Stimulated activated naive CD4-positive, alpha-beta T cell treated with Interleukin-2 at 50 U/mL for 16 hours (primary cell): ENCODE results near the gene BRINP3.
"Not testable (repeated sequence)": the region's sequence is repeated elsewhere in the genome, so short reads cannot be mapped to it uniquely, and the experiment has no call there.

Experiments used
- DNase-seq: peaks from one replicate; lab custom pipeline; 2025; lab: John Stamatoyannopoulos, UW

Gene BRINP3

GRCh38 chr1:190477762-190478148 lies at the start of gene BRINP3:
BRINP3 (minus strand) TSS chr1:190477864.
- DNase-seq, result no peak

DNA sequence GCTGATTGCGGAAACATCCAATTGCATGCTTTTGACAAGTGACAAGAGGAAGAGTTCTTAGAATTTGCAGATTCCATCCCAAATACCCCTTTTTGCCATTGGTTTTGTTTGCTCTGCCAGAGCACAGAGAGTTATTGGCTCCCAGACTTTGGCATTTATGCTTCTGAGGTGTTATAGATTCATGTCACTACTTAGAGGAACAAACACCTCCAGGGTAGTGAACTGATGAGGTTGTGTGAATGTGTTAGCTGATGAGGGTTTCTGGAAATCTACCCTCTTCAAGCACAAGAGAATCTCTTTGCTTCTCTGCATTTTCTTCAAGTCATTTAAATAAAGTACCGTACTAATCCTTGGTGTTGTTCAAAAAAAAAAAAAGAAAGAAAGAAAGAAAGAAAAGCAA lies 33.9 kb upstream of the BRINP3 start:
- DNase-seq, result no peak

DNA sequence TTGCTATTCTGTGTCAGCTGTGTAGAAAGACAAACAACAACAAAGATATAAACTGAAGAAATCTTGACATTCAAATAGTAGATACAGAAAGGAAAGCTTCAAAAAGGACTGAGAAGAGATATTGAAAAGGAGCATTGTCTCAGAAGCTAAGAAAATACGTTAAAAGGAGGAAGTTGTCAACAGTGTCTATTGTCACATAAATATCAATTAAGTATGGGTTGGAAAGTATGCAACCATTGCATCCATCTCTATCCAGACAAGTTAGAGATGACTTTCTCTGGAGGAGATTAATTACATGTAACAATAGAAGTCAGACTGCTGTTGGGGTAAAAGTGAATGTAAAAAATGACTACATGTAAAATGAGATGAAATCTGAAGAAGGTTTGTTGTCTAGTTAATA lies 29.7 kb upstream of the BRINP3 start:
- no peak for DNase-seq

DNA sequence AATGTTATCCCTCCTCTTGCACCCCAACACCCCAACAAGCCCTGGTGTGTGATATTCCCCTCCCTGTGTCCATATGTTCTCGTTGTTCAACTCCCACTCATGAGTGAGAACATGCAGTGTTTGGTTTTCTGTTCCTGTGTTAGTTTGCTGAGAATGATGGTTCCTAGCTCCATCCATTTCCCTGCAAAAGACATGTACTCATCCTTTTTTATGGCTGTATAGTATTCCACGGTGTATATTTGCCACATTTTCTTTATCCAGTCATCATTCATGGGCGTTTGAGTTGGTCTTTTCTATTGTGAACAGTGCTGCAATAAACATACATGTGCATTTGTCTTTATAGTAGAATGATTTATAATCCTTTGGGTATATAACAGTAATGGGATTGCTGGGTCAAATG lies 26.9 kb upstream of the BRINP3 start:
- not testable (repeated sequence) for DNase-seq

GRCh38 chr1:190497565-190497964 lies 19.9 kb upstream of the BRINP3 start:
- no peak for DNase-seq

DNA sequence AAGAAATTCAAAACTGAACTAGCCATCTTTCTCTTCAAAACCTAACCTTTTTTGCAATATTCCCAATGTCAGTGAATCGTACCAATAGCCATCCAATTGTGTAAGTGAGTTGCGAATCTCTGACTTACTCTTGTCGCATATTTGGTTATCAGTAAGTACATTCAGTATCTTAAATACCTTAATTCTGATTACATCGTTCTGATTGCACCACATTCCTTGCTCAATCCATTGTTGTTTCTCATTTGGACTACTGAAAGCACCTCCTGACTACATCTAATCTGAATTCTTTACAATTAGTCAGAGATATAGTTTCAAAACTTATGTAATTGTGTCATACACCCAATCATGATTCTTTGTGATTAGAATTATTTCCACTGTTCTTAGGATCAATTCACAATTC lies 16.8 kb upstream of the BRINP3 start:
- no peak for DNase-seq

- no peak for DNase-seq
Observed at GRCh38 chr1:190491404-190491803, 13.7 kb upstream of the BRINP3 start.

- DNase-seq, result no peak
Observed at GRCh38 chr1:190484045-190484444, 6.4 kb upstream of the BRINP3 start.

DNA sequence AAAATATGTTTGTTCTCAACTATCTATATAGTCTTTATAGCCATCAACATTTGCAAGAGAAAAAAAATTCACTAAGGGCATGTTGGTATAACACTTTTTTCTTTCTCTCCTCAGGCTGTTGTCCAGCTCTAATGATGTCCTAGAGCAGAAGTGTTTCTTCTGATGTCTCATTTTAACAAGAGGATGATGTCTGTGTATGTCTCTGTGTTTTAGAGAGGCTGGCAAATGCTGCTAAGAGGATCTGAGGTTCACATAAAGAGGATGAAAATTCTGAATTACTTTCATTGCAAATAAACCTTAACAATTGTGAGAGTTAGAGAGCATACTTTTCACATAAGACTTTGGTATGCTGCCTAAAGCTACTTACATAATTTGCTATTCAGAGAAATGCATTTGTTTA lies 2.6 kb upstream of the BRINP3 start:
- no peak for DNase-seq

DNA sequence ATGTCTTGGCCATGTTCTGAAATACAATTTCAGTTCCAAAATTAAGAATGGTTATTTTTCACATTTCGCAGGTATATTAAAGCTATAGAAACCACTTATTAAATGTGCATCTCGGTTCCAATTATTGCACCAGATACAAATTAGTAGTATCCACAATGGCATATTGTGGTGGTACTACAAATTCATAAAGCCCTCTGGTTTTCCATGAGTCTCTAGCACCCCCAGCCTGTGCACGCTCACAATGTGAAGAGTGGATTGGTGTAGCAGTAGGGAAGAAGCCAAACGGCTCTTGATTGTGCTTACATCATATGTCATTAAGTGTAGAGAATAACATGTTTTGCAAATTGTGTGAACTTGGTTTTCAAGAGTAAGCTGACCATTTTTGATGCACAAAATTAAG lies 1.9 kb upstream of the BRINP3 start:
- DNase-seq, result no peak

- no peak for DNase-seq
Observed at GRCh38 chr1:190479050-190479397, 1.4 kb upstream of the BRINP3 start.

DNA sequence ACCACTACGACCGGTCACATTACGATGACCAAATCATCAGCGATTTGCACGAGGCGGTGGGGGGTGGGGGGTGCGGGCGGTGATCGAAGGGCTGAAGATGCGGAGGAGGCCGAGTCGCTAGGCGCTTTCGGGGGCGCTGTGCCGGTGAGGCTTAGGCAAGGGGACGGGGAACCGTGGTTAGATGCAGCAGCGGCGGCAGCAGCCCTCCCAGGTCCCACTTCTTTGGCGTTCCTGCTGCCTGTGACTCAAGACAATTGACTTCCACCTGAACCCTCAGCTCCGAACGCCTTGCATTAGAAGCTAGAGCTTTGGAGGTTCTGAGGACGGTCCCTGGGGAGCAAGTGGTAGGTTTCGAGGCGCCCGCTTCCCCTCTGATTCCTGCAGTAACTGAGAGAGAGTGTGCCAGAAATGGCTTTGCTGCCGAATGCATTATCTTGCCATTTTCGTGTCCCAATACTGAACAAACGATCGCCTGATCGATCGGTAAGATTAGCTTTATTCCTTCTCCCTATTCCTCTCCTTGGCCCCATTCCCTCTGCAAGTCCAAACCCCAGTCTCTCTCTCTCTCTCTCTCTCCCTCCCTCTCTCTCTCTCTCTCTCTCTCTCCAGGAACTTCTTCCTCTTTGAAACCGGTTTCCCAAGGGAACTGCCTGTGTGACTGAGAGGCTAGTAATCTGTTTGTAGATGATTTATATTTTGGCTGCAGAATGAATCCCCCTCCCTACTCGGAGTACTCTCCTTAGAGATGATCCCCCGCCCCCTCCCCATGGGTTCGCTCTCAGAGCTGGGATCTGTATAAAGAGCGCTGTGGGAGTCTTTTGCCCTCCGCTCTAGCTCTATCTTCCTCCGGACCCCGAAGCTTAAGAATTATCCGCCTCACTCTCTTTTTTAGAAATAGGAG lies 735 bp upstream of the BRINP3 start:
- DNase-seq, result no peak

GRCh38 chr1:190476806-190477205 lies 858 bp downstream of the BRINP3 start:
- DNase-seq, result no peak

DNA sequence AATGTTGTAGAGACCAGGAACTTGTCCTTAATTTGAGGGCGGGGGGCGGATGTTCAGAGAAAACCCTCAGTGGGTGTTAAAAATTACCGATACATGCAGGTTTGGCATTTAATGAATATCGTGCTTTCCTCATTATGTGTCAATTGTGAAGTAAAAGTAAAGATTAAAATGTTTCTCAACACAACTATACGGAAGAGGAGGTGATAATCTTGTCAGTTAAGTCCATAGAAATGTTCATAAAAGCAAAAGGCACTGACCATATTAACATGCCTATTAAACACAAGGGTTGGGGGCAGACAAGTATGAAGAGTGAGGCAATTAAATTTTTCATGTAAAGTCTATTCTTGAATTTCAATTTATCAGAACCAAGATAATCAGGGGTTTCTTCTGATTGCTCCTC lies 1.3 kb downstream of the BRINP3 start:
- no peak for DNase-seq

DNA sequence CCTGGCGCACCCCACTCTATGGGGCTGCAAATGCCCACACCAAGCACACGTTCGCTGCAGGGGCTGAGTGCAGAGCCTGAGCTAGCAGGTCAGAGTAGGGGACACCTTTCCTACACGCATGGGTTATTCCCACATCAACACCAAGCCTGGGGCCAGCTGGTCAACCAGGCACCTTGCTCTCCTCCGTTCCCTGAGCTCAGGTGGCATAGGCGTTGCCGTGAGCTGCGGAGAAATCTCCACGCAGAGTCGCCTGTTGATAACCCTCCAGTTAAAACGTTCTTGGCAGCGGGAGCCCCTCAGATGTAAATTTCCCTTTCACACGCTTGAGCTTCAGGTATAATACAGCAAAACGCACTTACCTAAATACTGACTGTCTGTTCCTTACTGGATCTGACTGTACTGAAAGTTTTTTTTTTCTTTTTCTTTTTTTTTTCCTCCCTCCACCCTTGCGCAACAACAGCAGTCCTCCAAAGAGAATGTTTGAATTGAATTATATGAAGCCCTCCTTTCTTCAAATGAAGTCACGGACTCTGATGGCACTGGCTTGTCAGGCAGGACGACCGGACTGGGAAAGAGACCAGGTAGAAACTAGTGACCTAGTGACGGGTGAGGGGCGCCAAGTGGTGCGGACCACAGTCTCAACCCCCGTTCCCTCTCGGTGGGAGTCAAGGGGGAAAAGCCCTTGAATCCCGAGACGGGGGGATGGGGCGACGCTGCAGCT lies 2.1 kb downstream of the BRINP3 start:
- no peak for DNase-seq

DNA sequence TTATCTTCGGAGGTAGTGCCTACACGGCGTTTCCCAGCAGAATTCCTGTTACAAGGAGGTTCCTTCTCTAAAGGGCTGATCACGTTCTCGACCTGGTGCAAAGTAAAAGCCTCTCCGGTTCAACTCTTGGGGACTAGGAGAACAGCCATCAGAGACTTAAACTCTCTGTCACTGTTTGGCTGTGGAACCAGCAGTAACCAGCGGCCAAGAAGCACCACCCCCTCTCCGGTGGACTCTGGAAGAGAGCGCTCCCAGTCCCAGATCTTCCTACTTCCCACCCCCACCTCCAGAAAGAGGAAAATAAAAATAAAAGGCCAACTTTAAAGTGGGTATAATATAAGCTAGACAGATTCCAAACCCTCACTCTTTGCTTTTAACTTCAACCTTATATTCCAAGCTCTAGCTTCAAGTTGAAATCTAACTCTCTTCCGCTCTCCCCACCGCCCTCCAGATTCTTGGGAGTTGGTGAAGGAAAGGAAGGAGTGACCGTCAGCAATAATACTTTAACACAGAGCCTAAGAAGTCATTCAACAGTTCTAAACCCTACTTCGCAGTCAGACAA lies 2.9 kb downstream of the BRINP3 start:
- no peak for DNase-seq

DNA sequence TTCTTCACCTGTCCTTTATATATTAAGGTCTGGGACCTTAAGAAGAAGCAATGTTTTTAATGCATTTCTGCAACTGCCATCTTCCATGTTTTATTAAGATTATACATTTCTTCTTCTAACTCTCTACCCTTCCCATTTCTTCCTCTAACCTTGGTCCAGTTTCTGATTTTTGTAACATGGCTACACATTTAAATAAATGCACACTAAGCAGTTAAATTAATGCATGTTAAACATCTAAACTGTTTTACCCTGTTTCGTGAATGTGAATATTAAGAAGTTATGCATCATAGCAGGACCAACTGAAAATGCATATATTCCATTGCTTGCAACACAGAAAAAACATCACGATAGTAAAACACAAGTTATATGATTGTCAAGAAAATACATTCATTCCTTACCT lies 3.7 kb downstream of the BRINP3 start:
- DNase-seq, result no peak

DNA sequence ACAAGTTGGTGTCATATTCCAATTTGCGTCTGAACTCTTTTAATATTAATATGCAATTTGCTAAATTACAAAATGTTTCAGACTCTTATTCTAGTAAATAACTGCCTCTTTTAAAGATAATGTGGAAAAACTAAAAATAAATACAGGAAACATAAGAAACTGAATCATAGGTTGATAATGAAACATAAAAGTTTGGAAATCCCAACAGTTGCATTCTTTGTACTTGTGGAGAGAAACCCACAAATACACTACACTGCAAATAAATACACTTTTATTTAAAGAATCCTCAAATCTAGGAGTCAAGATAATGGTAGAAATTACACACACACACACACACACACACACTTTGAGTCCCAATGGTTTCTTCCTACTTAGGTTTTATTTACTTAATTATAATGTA lies 5.2 kb downstream of the BRINP3 start:
- DNase-seq, result no peak

DNA sequence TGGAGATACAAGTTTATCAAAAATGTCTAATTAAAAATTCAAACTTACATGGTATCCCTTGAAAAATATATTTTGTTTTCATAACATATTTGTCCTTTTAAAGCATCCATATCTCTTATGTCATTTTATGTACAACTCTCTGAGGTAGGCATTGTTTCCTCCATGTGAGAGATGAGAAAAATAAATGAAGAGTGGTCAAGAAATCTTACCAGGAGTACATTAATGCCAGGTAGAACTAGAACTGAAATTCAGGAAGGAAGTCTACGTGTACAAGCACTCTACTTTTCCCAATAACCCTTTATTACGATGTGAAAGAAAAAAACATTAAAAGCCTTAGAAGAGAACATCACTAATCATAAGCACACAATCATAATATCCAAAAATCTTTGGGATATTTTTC lies 5.6 kb downstream of the BRINP3 start:
- DNase-seq, result no peak

GRCh38 chr1:190464690-190465089 lies 13.0 kb downstream of the BRINP3 start:
- no peak for DNase-seq

- DNase-seq, result no peak
Observed at GRCh38 chr1:190456129-190456528, 21.5 kb downstream of the BRINP3 start.

GRCh38 chr1:190455631-190456030 lies 22.0 kb downstream of the BRINP3 start:
- no peak for DNase-seq

DNA sequence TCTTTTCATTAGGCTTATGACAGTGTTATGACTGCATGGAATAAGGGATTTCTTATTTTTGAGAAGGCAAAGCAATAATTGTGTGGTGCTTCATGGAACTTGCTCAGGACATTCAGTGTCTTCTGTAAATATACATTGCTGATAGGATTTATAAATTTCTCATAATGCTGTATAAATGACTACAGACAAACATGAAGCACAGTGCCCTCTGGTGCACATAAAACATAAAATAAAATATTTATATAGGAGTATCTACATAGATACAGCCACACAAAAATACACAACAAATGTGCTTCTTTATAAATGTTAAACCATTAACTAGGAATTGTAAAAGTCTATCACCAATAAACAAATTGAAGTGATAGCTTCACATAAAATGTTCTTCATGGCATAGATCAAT lies 24.1 kb downstream of the BRINP3 start:
- DNase-seq, result no peak
